ENCODE measurements around the gene FCRLA. TPM values are rescaled to one million over a fixed set of nuclear protein-coding genes. Genes with fewer than 3 reads are reported as not detected.

The FCRLA gene
- total RNA-seq, 1 experiment from 2014 or later, result 0.25 TPM

- TF ChIP-seq, protein P1, sequence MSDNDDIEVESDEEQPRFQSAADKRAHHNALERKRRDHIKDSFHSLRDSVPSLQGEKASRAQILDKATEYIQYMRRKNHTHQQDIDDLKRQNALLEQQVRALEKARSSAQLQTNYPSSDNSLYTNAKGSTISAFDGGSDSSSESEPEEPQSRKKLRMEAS (IDR thresholded peaks at IDR 0.05), result no peak
- TF ChIP-seq CEBPB (IDR thresholded peaks at IDR 0.05; ENCODE audit: low read depth), result no peak
- TF ChIP-seq SIN3A (IDR thresholded peaks at IDR 0.05; ENCODE audit: low read depth), result no peak
- TF ChIP-seq EZH2 (IDR thresholded peaks at IDR 0.05), result no peak
- no peak for TF ChIP-seq JUND (IDR thresholded peaks at IDR 0.05)
- TF ChIP-seq POLR2AphosphoS5 (IDR thresholded peaks at IDR 0.05; ENCODE audit: low read depth, low read length), result no peak
- no peak for TF ChIP-seq EZH2phosphoT487 (IDR thresholded peaks at IDR 0.05; ENCODE audit: borderline replicate concordance)
Observed at GRCh38 chr1:161740921-161741320, 33.9 kb downstream of the FCRLA start (continued).

DNA sequence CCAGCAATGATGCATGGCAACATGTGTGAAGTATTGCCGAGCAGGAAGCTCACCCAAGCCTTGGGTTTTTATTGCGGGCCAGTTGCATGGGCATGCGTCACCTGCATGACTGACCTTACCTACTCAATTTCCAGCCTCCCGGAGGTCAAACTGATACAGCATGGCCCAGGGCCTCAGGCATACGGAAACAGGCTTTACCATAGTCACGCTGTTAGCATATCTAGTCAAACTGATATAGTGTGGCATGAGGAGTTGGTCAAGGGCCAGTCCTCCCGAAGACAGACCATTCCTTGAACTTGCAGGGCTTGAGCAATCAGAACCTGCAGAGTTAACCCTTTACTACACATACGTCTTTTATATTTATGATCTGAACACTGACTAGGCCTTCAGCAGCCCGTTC, 36.2 kb downstream of the FCRLA start:
- H4K20me1 ChIP-seq (ENCODE audit: insufficient read depth), result no peaks in the 10 kb centered on the region
- DNase-seq (ENCODE audit: low read depth, low spot score), result no peak
- TF ChIP-seq EZH2 (IDR thresholded peaks at IDR 0.05), result no peak
- TF ChIP-seq SRF (IDR thresholded peaks at IDR 0.05; ENCODE audit: low read depth), result no peak
- no peak for TF ChIP-seq JUND (IDR thresholded peaks at IDR 0.05)
- TF ChIP-seq ATF3 (IDR thresholded peaks at IDR 0.05), result no peak
- no peak for TF ChIP-seq ZFX (IDR thresholded peaks at IDR 0.05)
- no TSS peak for BruUV-seq (replicated peaks)
- no peak overlapping the region for H2AFZ ChIP-seq (ENCODE audit: low read depth, low read length, poor library complexity, severe bottlenecking)
- ChIA-PET POLR2A (no interaction called here), CTCF (interaction anchor here (1.4 kb wide), 2 partner anchors 95 to 294 kb away, joined by 3 to 6 read pairs; no protein-coding TSS in a partner anchor), RAD21 (ENCODE audit: low non-redundant PET in 1 of 2, low total read pairs in 2 of 2, uncharacterized antibody in 2 of 2, unreplicated experiment in 2 of 2) (no interaction called here)
- no peaks in the 10 kb centered on the region for H3K27me3 ChIP-seq (ENCODE audit: insufficient read depth, low read length)
- H3K27ac ChIP-seq (ENCODE audit: low read depth, low read length), result no peak overlapping the region
- H3K4me1 ChIP-seq (ENCODE audit: control insufficient read depth in 1 of 2, insufficient read depth in 2 of 2, low read length in 2 of 2), result peaks cover 2 to 9% of the 10 kb centered on the region in 2 experiments; a peak in 1 of 4 replicates
- no peaks in the 10 kb centered on the region for H3K9me3 ChIP-seq (ENCODE audit: control insufficient read depth in 1 of 2, insufficient read depth in 1 of 2, low read depth in 1 of 2, low read length in 2 of 2)
- no peak overlapping the region for H3K4me3 ChIP-seq (replicated peaks in 1 of 2; ENCODE audit: low read depth in 1 of 2, low read length in 2 of 2)
- H3K79me2 ChIP-seq (ENCODE audit: insufficient read depth, low read length), result no peaks in the 10 kb centered on the region
- no peaks in the 10 kb centered on the region for H3K9me2 ChIP-seq (ENCODE audit: insufficient read depth)
- intact Hi-C loops (cut with micrococcal nuclease), result no loop called here
- no peak overlapping the region for H3K4me2 ChIP-seq (ENCODE audit: low read length)
- H3K9ac ChIP-seq (ENCODE audit: low read length), result no peak overlapping the region
- H3K36me3 ChIP-seq (ENCODE audit: control insufficient read depth in 1 of 2, insufficient read depth in 2 of 2, low read length in 2 of 2), result no peaks in the 10 kb centered on the region
- ATAC-seq, result no peak
